Right atrium auricular region (tissue), 2 donors: ENCODE data around the gene SGCG. TPM values are rescaled to one million over a fixed set of nuclear protein-coding genes. Genes with fewer than 3 reads are reported as not detected.

Experiments used
- DNase-seq: peaks from one replicate; pipeline ENCODE4 v3.0.0-alpha.2; 2019; ENCODE audit warnings: low spot score
- H3K27ac ChIP-seq, 2 donors: fragments of 200-600 bp; sonication (generic); 1 replicate in 1 of 2; 2 replicates in 1 of 2; pipeline ENCODE4 v1.5.1; 2016 to 2019
- H3K27me3 ChIP-seq, 2 donors: fragments of 200-600 bp; sonication (generic); one replicate each; pipeline versions ENCODE4 v1.5.1 to v1.6.0; 2017 to 2019
- H3K36me3 ChIP-seq: fragments of 200-600 bp; sonication (generic); one replicate; pipeline ENCODE4 v1.5.1; 2016
- H3K4me1 ChIP-seq, 2 donors: fragments of 200-600 bp; sonication (generic); one replicate each; pipeline versions ENCODE4 v1.5.1 to v1.6.0; 2017 to 2019
- H3K4me3 ChIP-seq, 2 donors: fragments of 200-600 bp; sonication (generic); 1 replicate in 1 of 2; 2 replicates in 1 of 2; pipeline ENCODE4 v1.5.1; 2017 to 2019; ENCODE audit warnings: mild to moderate bottlenecking in 1 of 2, moderate library complexity in 1 of 2
- H3K9me3 ChIP-seq, 2 donors: fragments of 200-600 bp; sonication (generic); one replicate each; pipeline ENCODE4 v1.5.1; 2019
- CTCF ChIP-seq, 2 donors: fragments of 200-600 bp; sonication (generic); IDR thresholded peaks; one replicate each; pipeline ENCODE4 v1.5.1; 2019; ENCODE audit warnings: antibody characterized with exemption in 2 of 2
- total RNA-seq, 2 donors: library from RNA; depleted of rRNA; stranded (reverse); fragments of >200 nt; gene quantifications; one replicate each; pipeline ENCODE4 v1.1.0, GENCODE V29; 2016

The SGCG gene
- total RNA-seq, 2 donors from 2014 or later, result 88.2 to 123 TPM

- H3K4me1 ChIP-seq, result peaks cover 0 to 4% of the 10 kb centered on the region in 2 donors
- H3K36me3 ChIP-seq, result no peaks in the 10 kb centered on the region
- no peak for TF ChIP-seq CTCF (IDR thresholded peaks at IDR 0.05)
- DNase-seq, result peak; percentile 83
- no peaks in the 10 kb centered on the region for H3K9me3 ChIP-seq
- no peaks in the 10 kb centered on the region for H3K27me3 ChIP-seq
- peak overlapping the region; percentile 14 to 25 for H3K27ac ChIP-seq
- H3K4me3 ChIP-seq, result no peak overlapping the region
These were observed 140.9 kb downstream of the SGCG start for GRCh38 chr13:23321535-23322241.

- Histone ChIP-seq H3K4me1 (peaks cover 0 to 4% of the 10 kb centered on the region in 2 donors), H3K27me3 (no peaks in the 10 kb centered on the region), H3K36me3 (no peaks in the 10 kb centered on the region), H3K9me3 (no peaks in the 10 kb centered on the region), H3K4me3 (no peak overlapping the region), H3K27ac (no peak overlapping the region)
- TF ChIP-seq CTCF (IDR thresholded peaks at IDR 0.05), result no peak
- DNase-seq, result no peak
These were observed 141.9 kb downstream of the SGCG start for GRCh38 chr13:23322353-23323336.

GRCh38 chr13:23323946-23324709 lies 143.3 kb downstream of the SGCG start:
- H3K4me3 ChIP-seq, result no peak overlapping the region
- no peaks in the 10 kb centered on the region for H3K9me3 ChIP-seq
- no peak for TF ChIP-seq CTCF (IDR thresholded peaks at IDR 0.05)
- H3K36me3 ChIP-seq, result no peaks in the 10 kb centered on the region
- H3K27ac ChIP-seq, result no peak overlapping the region
- DNase-seq, result no peak
- peaks cover 0 to 4% of the 10 kb centered on the region in 2 donors for H3K4me1 ChIP-seq
- H3K27me3 ChIP-seq, result no peaks in the 10 kb centered on the region

GRCh38 chr13:23325191-23325590 lies 144.4 kb downstream of the SGCG start:
- H3K4me3 ChIP-seq, result no peak overlapping the region
- no peaks in the 10 kb centered on the region for H3K9me3 ChIP-seq
- peaks cover 0 to 4% of the 10 kb centered on the region in 2 donors for H3K4me1 ChIP-seq
- H3K27ac ChIP-seq, result no peak overlapping the region
- H3K36me3 ChIP-seq, result no peaks in the 10 kb centered on the region
- TF ChIP-seq CTCF (IDR thresholded peaks at IDR 0.05), result no peak
- DNase-seq, result no peak
- no peaks in the 10 kb centered on the region for H3K27me3 ChIP-seq

GRCh38 chr13:23330356-23330755 lies 149.6 kb downstream of the SGCG start:
- Histone ChIP-seq H3K4me3 (no peak overlapping the region), H3K4me1 (no peaks in the 10 kb centered on the region), H3K9me3 (peaks cover 0 to 10% of the 10 kb centered on the region in 2 donors), H3K27ac (no peak overlapping the region), H3K27me3 (no peaks in the 10 kb centered on the region), H3K36me3 (no peaks in the 10 kb centered on the region)
- no peak for TF ChIP-seq CTCF (IDR thresholded peaks at IDR 0.05)
- DNase-seq, result no peak
